Epithelial cell of esophagus (primary cell): ENCODE results near the gene CBLB.
A peak's percentile ranks its signal among the peaks of the same experiment; 100 is the strongest.

Source experiments
- DNase-seq: peaks from one replicate; pipeline ENCODE4 v3.0.0; 2010; ENCODE audit warnings: low read depth
- H3K4me3 ChIP-seq: 2 replicates; pipeline ENCODE4 v1.5.1; 2011; ENCODE audit warnings: mild to moderate bottlenecking, low read length, control low read depth
- TF ChIP-seq, protein P1 (sequence below): IDR thresholded peaks from 2 replicates; pipeline ENCODE4 v1.5.1; 2011; ENCODE audit warnings: low read depth, mild to moderate bottlenecking, low read length, control low read depth, inconsistent platforms; ENCODE audit not compliant: insufficient read depth; ENCODE audit errors: missing control alignments

CBLB gene

DNA sequence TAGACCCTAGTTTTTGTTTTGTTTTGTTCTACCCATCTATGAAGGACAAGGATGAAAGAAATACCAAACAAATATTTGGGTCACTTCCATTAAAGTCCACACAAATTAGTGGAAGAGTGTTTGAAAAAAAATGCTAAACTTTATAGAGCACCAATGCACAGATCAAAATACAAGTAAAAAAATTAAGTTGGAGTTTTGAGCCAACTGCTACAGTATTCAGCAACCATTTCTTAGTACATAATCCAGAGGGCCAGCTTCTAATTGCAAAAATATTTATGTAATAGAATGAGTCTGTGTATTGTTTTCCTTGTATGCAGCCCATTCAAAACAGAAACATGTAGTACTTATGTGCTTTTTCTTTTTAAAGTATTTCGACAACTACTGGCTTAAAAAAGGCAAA lies 121.1 kb downstream of the CBLB start:
- TF ChIP-seq, protein P1, sequence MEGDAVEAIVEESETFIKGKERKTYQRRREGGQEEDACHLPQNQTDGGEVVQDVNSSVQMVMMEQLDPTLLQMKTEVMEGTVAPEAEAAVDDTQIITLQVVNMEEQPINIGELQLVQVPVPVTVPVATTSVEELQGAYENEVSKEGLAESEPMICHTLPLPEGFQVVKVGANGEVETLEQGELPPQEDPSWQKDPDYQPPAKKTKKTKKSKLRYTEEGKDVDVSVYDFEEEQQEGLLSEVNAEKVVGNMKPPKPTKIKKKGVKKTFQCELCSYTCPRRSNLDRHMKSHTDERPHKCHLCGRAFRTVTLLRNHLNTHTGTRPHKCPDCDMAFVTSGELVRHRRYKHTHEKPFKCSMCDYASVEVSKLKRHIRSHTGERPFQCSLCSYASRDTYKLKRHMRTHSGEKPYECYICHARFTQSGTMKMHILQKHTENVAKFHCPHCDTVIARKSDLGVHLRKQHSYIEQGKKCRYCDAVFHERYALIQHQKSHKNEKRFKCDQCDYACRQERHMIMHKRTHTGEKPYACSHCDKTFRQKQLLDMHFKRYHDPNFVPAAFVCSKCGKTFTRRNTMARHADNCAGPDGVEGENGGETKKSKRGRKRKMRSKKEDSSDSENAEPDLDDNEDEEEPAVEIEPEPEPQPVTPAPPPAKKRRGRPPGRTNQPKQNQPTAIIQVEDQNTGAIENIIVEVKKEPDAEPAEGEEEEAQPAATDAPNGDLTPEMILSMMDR: no peak
- no peak overlapping the region for H3K4me3 ChIP-seq
- DNase-seq: no peak

DNA sequence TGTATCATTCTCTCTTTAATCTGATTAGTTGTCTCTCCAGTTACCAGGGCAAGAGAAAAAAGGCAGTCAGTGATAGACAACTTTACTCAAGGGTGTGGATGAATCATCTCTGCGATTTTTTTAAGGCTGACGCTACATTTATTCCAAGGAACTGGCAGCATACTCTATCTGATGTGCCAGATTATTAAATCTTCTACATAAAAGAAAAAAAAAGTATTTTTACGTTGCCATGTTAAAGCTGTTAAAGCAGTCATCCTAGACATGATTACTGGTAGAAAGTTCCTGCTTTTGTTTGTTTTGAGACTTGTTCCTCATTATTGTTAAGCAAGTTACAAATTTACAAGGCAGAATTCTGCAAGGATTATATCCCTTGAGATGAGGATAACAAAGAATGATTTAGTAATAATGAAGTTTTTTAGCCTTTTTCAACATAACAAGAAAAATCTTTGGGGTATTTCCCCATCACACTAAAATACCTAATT lies 121.7 kb downstream of the CBLB start:
- TF ChIP-seq, protein P1: no peak
- no peak overlapping the region for H3K4me3 ChIP-seq
- peak; percentile 66 for DNase-seq

DNA sequence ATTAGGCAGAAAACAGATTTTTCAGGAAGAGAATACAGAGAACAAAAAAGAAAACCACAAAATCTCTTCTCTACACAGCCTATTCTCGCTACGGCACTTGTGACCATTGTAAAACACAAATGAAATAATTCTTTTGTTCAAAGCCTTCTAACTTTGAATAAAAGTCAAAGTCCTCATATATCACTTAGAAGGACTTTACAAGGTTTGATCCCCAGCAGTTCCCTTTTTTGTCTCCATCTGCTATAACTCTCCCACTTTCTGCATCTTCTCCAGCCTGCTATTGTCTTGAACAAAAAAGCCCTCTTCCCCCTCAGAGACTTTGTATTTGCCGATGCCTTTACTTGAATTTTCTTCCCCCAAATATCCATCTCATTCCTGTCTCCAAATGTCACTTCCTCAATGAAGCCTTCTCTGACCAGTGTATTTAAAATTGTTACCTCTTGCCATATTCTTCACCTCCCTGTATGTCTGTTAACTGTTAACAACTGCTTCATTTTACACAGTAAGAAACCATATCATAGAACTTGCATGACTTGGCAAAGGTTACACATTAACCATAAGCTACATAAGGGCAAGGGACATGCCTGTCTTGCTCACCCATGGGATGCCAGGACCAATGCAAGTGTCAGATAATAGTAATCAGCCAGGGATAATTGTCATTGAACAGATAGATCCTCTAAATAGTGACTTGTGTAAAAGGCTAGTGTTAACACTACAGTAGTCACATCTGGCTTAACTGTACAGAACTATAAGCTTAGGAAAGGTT lies 122.4 kb downstream of the CBLB start:
- DNase-seq: no peak
- no peak overlapping the region for H3K4me3 ChIP-seq
- TF ChIP-seq, protein P1: no peak

DNA sequence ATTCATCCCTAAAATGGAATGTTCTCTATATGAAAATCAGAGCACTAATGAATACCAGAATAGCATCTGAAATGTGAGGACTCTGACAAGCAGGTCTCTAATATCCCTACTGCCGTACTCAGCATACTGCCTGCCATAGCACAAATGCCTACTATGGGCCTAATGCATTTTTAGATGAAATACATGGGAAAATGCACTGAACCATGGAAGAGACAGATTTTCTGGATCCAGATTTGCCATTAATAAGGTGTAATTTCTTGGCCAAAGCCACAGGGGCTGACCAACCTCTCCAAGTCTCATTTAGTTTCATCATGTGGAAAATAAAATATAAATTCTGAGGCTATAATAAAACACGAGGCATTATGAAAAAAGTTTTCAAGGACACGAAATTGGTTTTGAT lies 123.8 kb downstream of the CBLB start:
- DNase-seq: no peak
- TF ChIP-seq, protein P1: no peak
- no peak overlapping the region for H3K4me3 ChIP-seq

DNA sequence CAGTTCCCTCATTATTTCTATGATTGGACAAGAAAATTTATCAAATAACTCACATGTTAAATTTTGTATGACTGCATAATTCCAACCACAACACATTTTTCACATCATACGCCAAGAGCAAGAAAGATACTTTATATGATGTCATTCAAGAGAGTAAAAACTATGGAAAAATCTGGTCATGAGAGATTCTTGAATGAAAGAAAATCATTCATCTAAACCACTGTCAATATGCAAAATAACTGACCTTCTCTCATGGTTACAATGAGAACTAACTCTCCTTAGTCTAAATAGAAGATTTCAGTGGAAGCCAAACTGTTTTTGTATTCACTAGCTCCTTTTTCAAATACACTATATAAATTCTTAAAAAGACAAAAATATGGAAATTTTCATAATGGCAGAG lies 124.6 kb downstream of the CBLB start:
- H3K4me3 ChIP-seq: no peak overlapping the region
- DNase-seq: no peak
- TF ChIP-seq, protein P1: no peak

DNA sequence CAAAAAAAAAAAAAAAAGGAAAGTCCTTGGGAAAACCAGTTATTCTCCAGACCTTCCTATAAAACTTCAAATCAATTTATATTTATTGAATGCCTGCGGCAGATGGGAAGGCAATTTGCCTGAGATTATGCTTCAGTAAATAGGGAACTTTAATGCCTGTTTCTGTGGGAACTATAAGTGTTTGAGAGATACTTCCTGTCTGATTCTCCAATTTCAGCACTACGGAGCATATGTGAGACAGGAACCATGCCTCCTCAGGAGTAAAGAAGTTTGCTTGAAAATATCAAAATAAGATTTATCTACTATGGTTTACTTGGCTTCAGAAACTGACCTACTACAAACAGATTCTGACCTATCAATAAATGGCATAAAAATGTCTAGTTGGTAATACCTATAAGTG lies 135.5 kb downstream of the CBLB start:
- TF ChIP-seq, protein P1: no peak
- no peak for DNase-seq
- no peak overlapping the region for H3K4me3 ChIP-seq

DNA sequence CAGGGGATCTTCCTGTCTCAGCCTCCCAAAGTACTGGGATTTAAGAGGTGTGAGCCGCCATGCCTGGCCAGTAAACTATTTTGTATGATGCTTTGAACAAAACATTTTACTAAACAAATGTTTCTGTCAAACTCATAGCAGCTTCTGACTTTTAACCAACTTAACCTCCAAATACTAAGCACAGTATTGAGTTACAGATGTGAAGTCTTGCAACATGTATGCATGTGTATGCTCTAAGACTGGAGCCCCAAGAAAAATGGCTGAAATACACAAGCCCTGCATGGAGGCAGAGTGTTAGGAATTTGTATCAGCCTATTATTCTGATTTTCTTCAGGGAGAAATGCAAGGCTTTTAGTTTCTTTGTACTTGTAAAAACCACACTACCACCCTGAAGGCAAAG lies 137.1 kb downstream of the CBLB start:
- TF ChIP-seq, protein P1: no peak
- no peak for DNase-seq
- H3K4me3 ChIP-seq: no peak overlapping the region
